Progenitor cell of endocrine pancreas (in vitro differentiated cells): Measurements from ENCODE around the gene CHIC2. TPM values are rescaled to one million over a fixed set of nuclear protein-coding genes. Genes with fewer than 3 reads are reported as not detected.

Source experiments
- DNase-seq: peaks from one replicate; pipeline ENCODE4 v3.0.0; 2021; ENCODE audit warnings: low spot score; ENCODE audit not compliant: unreplicated experiment
- H3K27ac Mint-ChIP-seq: 2 replicates; pipeline ENCODE4 v1.8.0; 2021; ENCODE audit warnings: mild to moderate bottlenecking, moderate library complexity, mixed read lengths
- H3K27me3 Mint-ChIP-seq: 2 replicates; pipeline ENCODE4 v1.8.0; 2021; ENCODE audit warnings: mixed read lengths
- H3K36me3 Mint-ChIP-seq: 2 replicates; pipeline ENCODE4 v1.8.0; 2022; ENCODE audit warnings: mixed read lengths; ENCODE audit not compliant: insufficient read depth
- H3K4me1 Mint-ChIP-seq: 2 replicates; pipeline ENCODE4 v1.8.0; 2021; ENCODE audit warnings: low read depth, mixed read lengths
- H3K4me3 Mint-ChIP-seq: 2 replicates; pipeline ENCODE4 v1.8.0; 2021; ENCODE audit warnings: low read depth, mild to moderate bottlenecking, moderate library complexity, mixed read lengths
- H3K9me3 Mint-ChIP-seq: 2 replicates; pipeline ENCODE4 v1.8.0; 2021; ENCODE audit warnings: low read depth, mixed read lengths
- total RNA-seq: library from RNA; stranded (reverse); gene quantifications from 2 replicates; pipeline ENCODE4 v1.2.1, GENCODE V29; 2021
- TF ChIP-seq, protein P1 (sequence below): fragments of 200-600 bp; sonication (generic); IDR thresholded peaks from one replicate; pipeline ENCODE4 v1.5.0; 2021; ENCODE audit warnings: antibody characterized with exemption, mild to moderate bottlenecking; ENCODE audit not compliant: unreplicated experiment

The CHIC2 gene
- total RNA-seq, 1 donor from 2014 or later, result 15.6 TPM

DNA sequence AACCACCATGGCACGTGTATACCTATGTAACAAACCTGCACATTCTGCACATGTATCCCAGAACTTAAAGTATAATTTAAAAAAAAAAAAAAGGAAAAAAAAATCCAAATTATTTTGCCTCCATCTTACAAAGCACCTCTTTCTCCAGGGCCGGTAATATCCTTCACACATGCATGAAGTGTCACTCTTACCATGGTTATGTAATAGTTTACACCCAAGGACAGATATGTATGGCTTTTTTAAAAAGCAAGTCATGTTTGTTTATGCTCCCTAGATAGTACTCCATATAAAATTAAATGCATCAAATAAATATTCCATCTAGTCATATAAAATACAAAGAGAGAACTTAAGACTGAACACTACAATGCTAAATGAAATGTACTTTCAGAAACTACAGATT, 22.5 kb downstream of the CHIC2 start:
- Mint-ChIP-seq H3K4me1 (no peaks in the 10 kb centered on the region), H3K27ac (no peak overlapping the region), H3K36me3 (peaks cover 25% of the 10 kb centered on the region), H3K9me3 (peaks cover 8% of the 10 kb centered on the region), H3K27me3 (no peaks in the 10 kb centered on the region), H3K4me3 (no peak overlapping the region)
- no peak for DNase-seq
- TF ChIP-seq, protein P1, sequence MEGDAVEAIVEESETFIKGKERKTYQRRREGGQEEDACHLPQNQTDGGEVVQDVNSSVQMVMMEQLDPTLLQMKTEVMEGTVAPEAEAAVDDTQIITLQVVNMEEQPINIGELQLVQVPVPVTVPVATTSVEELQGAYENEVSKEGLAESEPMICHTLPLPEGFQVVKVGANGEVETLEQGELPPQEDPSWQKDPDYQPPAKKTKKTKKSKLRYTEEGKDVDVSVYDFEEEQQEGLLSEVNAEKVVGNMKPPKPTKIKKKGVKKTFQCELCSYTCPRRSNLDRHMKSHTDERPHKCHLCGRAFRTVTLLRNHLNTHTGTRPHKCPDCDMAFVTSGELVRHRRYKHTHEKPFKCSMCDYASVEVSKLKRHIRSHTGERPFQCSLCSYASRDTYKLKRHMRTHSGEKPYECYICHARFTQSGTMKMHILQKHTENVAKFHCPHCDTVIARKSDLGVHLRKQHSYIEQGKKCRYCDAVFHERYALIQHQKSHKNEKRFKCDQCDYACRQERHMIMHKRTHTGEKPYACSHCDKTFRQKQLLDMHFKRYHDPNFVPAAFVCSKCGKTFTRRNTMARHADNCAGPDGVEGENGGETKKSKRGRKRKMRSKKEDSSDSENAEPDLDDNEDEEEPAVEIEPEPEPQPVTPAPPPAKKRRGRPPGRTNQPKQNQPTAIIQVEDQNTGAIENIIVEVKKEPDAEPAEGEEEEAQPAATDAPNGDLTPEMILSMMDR, result no peak

DNA sequence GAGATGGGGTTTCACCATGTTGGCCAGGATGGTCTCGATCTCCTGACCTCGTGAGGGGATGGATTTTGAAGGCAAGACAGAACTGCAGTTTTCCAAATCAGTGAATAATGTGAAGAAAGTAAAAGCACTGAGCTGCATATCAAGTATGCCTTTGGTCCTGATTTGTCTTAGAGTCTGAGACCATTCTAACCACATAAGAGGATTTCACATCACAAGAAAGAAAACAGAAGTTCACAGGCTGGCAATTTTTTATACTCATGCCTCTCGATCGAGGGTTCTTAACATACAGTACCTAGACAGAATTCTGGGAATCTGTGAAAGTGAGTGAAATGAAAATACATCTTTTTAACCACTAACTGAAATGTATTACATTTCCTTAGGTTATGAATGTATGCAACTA, 23.3 kb downstream of the CHIC2 start:
- Mint-ChIP-seq H3K9me3 (peaks cover 8% of the 10 kb centered on the region), H3K27me3 (no peaks in the 10 kb centered on the region), H3K4me3 (no peak overlapping the region), H3K36me3 (peaks cover 24% of the 10 kb centered on the region), H3K4me1 (no peaks in the 10 kb centered on the region), H3K27ac (no peak overlapping the region)
- no peak for DNase-seq
- TF ChIP-seq, protein P1, result no peak

DNA sequence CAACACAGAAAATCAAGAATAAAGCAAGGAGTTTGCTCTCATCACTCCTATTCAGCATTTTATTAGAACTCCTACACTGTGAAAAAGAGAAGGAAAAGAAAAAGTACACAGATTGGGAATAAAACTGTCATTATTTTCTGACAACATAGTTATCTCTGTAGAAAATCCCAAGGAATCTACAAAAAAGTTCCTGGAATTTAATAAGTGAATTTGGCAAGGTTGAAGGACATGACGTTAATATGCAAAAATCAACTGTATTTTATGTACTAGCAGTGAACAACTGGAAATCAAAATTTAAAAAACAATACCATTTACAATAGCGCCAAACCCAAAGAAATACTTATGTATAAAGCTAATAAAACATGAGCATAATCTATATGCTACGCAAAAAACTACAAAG, 26.3 kb downstream of the CHIC2 start:
- H3K27me3 Mint-ChIP-seq, result no peaks in the 10 kb centered on the region
- TF ChIP-seq, protein P1, result no peak
- no peaks in the 10 kb centered on the region for H3K9me3 Mint-ChIP-seq
- H3K36me3 Mint-ChIP-seq, result peaks cover 20% of the 10 kb centered on the region
- no peak for DNase-seq
- H3K27ac Mint-ChIP-seq, result no peak overlapping the region
- H3K4me3 Mint-ChIP-seq, result no peak overlapping the region
- H3K4me1 Mint-ChIP-seq, result no peaks in the 10 kb centered on the region

DNA sequence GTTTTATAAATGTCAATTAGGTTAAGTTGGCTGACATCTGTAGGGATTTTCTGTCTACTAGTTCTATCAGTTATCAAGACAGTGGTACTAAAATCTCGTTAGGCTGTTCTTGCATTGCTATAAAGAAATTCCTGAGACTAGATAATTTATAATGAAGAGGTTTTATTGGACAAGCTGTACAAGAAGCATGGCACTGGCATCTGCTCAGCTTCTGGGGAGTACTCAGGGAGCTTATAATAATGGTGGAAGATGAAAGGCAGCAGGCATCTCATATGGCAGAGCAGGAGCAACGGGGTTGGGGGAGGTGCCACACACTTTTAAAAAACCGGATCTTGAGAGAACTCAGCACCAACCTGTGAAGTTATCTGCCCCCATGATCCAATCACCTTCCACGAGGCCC, 28.2 kb downstream of the CHIC2 start:
- TF ChIP-seq, protein P1, result no peak
- Mint-ChIP-seq H3K36me3 (peaks cover 16% of the 10 kb centered on the region), H3K9me3 (no peaks in the 10 kb centered on the region), H3K4me3 (no peak overlapping the region), H3K27me3 (no peaks in the 10 kb centered on the region), H3K4me1 (peaks cover 4% of the 10 kb centered on the region), H3K27ac (no peak overlapping the region)
- DNase-seq, result no peak

DNA sequence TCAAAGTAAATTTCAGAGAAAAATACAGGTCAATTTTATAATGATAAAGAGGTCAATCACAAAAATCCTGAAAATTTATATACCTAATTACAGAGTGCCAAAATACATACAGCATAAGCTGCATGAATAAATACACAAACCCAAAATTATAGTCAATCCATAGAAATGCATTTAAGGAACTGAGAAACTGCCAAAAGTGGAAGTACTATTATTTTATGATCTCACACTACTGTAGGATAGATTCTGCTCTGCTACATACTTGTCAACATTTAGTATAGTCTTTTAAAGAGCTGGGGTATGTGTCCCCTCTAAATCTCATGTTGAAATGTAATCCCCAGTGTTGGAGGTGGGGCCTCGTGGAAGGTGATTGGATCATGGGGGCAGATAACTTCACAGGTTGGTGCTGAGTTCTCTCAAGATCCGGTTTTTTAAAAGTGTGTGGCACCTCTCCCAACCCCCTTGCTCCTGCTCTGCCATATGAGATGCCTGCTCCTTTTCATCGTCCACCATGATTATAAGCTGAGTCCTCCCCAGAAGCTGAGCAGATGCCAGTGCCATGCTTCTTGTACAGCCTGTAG, 31.8 kb downstream of the CHIC2 start:
- TF ChIP-seq, protein P1, result no peak
- Mint-ChIP-seq H3K27ac (no peak overlapping the region), H3K36me3 (peaks cover 11% of the 10 kb centered on the region), H3K27me3 (no peaks in the 10 kb centered on the region), H3K4me3 (peak overlapping the region; percentile 55), H3K4me1 (peaks cover 4% of the 10 kb centered on the region), H3K9me3 (no peaks in the 10 kb centered on the region)
- no peak for DNase-seq
